Stimulated activated CD8-positive, alpha-beta memory T cell treated with anti-CD3 and anti-CD28 coated beads, Interleukin-7, amount 100 ng/mL, for 24 hours (primary cell): ENCODE data around the gene GNG4.
"Not testable (repeated sequence)": the region's sequence is repeated elsewhere in the genome, so short reads cannot be mapped to it uniquely, and the experiment has no call there.

Experiments used
- DNase-seq: peaks from one replicate; pipeline ENCODE4 v3.0.0-alpha.2; 2020; ENCODE audit warnings: low read depth

Gene GNG4

DNA sequence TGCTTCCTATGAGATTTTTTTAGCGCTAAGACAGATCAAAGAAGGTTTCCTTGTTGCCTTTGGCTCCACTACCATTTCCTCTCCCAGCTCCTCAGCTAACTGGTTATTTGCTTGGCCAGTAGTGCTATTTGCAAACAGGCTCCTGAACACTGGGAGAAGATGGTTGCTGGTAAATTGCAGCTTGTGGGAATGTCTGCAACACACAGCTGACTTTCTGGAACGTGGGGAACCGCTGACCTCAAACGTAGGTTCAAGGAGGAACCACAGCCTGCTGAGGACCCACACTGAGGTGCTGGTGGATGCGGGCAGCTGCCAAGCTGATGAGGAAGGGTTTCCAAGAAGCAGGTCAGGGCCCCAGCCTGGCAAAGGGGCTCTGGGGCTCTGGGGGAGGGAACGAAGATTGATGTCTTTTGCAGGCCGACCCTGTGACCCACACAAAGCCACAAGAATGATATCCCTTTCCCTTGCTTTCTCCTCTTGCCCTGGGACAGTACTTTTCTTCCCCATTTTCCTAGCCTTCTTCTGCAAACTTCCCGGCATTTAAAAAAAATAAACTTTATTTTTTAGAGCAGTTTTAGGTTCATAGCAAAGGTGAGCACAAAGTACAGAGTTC is 24.8 kb downstream of the GNG4 start:
- DNase-seq, result no peak

DNA sequence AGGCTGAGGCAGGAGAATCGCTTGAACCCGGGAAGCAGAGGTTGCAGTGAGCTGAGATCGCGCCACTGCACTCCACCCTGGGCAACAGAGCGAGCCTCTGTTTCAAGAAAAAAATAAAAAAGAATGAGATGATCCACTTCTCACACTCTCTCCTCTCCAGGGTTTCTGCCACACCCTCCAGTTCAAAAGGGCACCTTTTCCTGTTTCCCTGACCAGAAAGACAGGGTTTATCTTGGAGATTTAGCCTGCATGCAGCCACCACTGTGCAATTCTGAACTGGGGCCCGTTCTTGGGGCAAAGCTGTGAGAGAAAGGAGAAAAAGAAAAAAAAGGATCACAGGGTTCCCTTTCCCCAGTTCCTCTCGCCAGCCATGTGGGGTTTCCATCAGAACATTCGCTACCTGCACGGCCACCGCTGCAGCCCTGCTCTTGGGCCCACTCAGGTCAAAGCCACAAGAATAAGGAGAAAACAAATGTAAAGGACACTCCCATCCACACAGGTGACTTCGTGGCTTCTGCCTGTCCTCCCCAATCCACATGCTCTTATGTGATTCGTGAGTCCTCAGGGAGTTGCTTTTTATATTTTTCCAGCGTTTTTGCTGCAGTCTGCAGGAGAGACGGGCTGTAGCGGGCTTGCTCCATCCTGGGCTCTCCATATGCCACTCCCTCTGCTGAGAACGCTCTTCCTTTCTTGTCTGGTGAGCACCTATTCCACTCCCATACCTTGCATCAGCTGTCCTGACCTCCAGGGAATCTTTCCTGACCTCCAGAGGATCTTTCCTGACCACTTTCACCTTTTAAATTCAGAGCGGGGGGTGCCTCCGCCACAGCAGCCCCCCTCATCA is 26.4 kb downstream of the GNG4 start:
- no peak for DNase-seq

DNA sequence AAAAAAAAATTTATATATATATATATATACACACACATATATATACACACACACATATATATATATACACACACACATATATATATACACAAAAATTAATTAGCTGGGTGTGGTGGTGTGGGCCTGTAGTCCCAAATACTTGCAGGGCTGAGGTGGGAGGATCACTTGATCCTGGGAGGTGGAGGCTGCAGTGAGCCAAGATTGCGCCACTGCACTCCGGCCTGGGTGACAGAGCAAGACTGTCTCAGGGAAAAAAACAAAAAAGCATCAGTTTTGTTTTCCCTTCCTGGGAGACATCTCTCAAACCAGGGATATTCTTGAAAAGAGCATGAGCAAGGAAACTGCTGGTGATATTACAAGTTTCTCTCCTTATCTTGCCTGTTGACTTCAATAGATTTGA is 30.4 kb downstream of the GNG4 start:
- DNase-seq, result not testable (repeated sequence)

DNA sequence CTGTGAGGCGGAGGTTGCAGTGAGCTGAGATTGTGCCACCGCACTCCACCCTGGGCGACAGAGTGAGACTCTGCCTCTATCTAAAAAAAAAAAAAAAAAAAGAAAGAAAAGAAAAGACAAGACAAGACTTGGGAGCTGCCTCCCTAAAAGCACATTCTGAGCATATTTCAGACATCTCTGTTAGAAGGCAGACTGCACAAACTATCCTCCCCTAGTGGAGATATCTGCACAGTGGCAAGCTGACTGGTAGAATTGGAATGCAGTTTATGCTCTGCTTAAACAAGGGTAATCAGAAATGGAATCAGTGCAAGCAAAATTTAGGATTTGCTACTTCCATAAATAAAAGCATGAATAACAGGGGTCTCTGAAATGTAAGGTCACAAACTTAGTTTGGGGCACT is 31.8 kb downstream of the GNG4 start:
- DNase-seq, result no peak

- no peak for DNase-seq
Measured at GRCh38 chr1:235617140-235617539, 32.4 kb downstream of the GNG4 start.

- no peak for DNase-seq
Measured at GRCh38 chr1:235614442-235614954, 35.1 kb downstream of the GNG4 start.

DNA sequence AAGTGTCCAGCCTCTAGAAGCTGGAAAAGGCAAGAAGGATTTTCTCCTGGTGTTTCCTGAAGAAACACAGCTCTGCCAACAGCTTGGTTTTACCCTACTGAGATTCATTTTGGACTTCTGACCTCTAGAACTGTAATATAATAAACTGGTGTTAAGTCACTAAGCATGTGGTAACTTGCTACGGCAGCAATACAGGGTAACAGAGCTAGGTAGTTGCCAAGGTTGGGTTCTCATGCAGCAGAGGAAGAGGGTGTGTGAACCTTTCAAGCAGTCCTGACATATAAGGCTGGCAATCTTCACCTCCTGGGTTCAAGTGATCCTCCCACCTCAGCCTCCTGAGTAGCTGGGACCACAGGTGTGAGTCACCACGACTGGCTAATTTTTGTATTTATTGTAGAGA is 36.0 kb downstream of the GNG4 start:
- DNase-seq, result no peak

- DNase-seq, result no peak
Measured at GRCh38 chr1:235612761-235613160, 36.8 kb downstream of the GNG4 start.

- no peak for DNase-seq
Measured at GRCh38 chr1:235610157-235610556, 39.4 kb downstream of the GNG4 start.

DNA sequence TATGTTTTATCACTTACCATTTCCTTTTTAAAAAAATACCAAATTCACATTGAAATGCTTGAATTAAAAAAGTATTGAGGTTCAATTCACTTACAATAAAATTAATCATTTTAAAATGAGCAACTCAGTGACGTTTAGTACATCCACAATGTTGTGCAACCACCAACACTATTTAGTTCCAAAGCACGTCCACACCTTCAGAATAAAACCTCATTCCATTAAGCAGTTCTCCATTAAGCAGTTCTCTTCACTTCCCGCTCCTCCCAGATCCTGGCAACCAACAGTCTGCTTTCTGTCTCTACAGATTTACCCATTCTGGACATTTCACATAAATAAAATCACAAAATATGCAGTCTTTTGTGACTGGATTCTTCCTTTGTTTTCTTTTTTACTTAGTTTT is 41.3 kb downstream of the GNG4 start:
- no peak for DNase-seq

DNA sequence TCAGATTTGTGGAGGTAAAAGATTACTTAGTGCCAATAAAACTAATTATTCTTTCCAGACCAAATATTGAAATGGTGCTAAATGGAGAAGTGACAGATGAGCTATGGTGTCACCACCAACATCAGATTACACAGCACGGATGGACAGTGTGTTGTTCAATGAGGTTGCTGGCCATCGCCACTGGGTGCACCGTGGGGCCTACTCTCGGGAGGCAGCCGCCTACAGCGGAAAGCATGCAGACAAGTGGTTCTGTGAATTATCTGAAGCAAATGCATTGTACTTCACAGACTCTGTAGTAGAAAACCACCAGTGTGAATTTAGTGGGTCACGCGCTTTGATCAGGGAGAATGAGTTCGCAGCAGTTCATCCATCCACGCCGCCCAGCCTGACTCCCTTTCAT is 42.3 kb downstream of the GNG4 start:
- DNase-seq, result no peak

- DNase-seq, result no peak
Measured at GRCh38 chr1:235601104-235601503, 48.5 kb downstream of the GNG4 start.

- DNase-seq, result no peak
Measured at GRCh38 chr1:235599536-235599935, 50.0 kb downstream of the GNG4 start.

DNA sequence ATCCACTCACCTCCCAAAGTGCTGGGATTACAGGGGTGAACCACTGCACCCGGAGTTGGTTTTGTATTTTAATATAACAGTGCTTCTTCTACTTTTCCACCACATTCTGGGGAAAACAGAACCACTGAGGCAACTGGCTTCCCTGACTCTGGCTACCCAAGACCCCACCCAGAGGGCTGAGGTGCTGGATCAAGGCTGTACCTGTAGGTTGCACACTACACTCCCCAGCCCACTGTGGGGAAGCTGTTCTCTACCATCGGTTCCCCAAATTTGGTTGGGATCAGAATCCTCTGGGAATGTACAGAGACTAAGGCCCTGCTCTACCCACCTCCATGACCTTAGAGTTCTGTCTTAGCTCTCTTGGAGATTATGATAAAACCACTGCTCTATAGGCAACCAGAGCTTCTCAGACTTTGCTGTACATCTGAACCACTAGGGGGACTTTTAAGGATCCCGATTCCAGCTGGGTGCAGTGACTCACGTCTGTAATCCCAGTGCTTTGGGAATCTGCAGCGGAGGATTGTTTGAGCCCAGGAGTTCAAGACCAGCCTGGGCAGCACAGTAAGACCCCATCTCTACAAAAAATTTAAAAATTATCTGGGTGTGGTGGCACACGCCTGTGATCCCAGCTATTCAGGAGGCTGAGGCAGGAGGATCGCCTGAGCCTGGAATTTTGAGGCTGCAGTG is 51.6 kb downstream of the GNG4 start:
- DNase-seq, result no peak

DNA sequence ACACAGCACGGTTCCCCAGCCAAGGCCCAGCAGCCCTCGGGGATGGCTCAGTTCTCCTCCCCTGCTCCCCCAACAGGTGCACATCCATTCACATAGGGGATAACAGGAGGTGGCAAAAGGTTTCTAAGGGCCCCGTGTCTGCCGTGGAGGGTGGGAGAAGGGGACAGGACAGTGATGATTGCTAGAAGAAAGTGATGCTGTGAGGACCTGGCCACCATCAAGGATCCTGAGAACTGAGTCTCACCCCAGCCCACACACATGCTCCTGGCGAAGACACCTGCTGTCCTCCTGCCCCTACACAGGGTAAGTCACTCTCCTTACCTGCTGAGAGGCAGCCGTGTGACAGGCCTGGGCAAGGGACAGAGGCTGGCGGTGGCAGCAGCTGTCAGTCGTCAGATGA is 54.5 kb downstream of the GNG4 start:
- no peak for DNase-seq

- DNase-seq, result not testable (repeated sequence)
Measured at GRCh38 chr1:235594281-235594895, 55.2 kb downstream of the GNG4 start.

GRCh38 chr1:235588916-235589515 is 60.6 kb downstream of the GNG4 start:
- DNase-seq, result no peak

- DNase-seq, result no peak
Measured at GRCh38 chr1:235588156-235588555, 61.4 kb downstream of the GNG4 start.

GRCh38 chr1:235586992-235587391 is 62.6 kb downstream of the GNG4 start:
- DNase-seq, result no peak

GRCh38 chr1:235586413-235586812 is 63.2 kb downstream of the GNG4 start:
- no peak for DNase-seq

GRCh38 chr1:235584973-235585372 is 64.6 kb downstream of the GNG4 start:
- no peak for DNase-seq

GRCh38 chr1:235583511-235584001 is 66.0 kb downstream of the GNG4 start:
- DNase-seq, result no peak
